GM12878 (cell line): ENCODE results near the gene IGFLR1. TPM values are rescaled to one million over a fixed set of nuclear protein-coding genes. Genes with fewer than 3 reads are reported as not detected.
A peak's percentile ranks its signal among the peaks of the same experiment; 100 is the strongest.

Experiments used
- CHD1 ChIP-seq: IDR thresholded peaks from 2 replicates; pipeline ENCODE4 v1.6.1; 2012; ENCODE audit warnings: low read depth, low read length, improper control_type of control experiment
- EP300 ChIP-seq, 2 experiments: fragments of 150-350 bp in 1 of 2; IDR thresholded peaks; 2 replicates each; pipeline ENCODE4 v1.6.1; 2011 to 2012; ENCODE audit warnings: low read depth in 2 of 2, low read length in 2 of 2, borderline replicate concordance in 1 of 2, improper control_type of control experiment in 1 of 2, inconsistent platforms in 1 of 2; ENCODE audit not compliant: control insufficient read depth in 1 of 2
- FOXM1 ChIP-seq: IDR thresholded peaks from 2 replicates; pipeline ENCODE4 v1.6.1; 2012; ENCODE audit warnings: low read depth, mild to moderate bottlenecking, inconsistent platforms, low read length, moderate library complexity
- GABPA ChIP-seq: IDR thresholded peaks from 2 replicates; pipeline ENCODE4 v1.6.1; 2014; ENCODE audit warnings: antibody characterized with exemption, low read depth, mild to moderate bottlenecking, inconsistent platforms
- HDGF ChIP-seq: fragments of 450-650 bp; IDR thresholded peaks from 2 replicates; pipeline ENCODE4 v1.6.1; 2016; ENCODE audit warnings: antibody characterized with exemption
- PML ChIP-seq: IDR thresholded peaks from 2 replicates; pipeline ENCODE4 v1.6.1; 2012; ENCODE audit warnings: low read length, inconsistent platforms
- SMAD5 ChIP-seq: IDR thresholded peaks from 2 replicates; pipeline ENCODE4 v1.6.1; 2016; ENCODE audit warnings: antibody characterized with exemption, low read depth
- STAT1 ChIP-seq: fragments of 450-650 bp; conservative IDR thresholded peaks from 2 replicates; pipeline ENCODE4 v1.6.1; 2014; ENCODE audit warnings: antibody characterized with exemption, mild to moderate bottlenecking
- TBL1XR1 ChIP-seq: IDR thresholded peaks from 2 replicates; pipeline ENCODE4 v1.6.1; 2012; ENCODE audit warnings: low read depth, low read length, improper control_type of control experiment
- WRNIP1 ChIP-seq: IDR thresholded peaks from 2 replicates; pipeline ENCODE4 v1.6.1; 2011; ENCODE audit warnings: low read depth, low read length, improper control_type of control experiment, borderline replicate concordance
- YY1 ChIP-seq: IDR thresholded peaks from 2 replicates; pipeline ENCODE4 v1.6.1; 2011; ENCODE audit warnings: low read depth, mild to moderate bottlenecking, low read length
- ZNF217 ChIP-seq: fragments of 450-650 bp; IDR thresholded peaks from 2 replicates; pipeline ENCODE4 v1.6.1; 2017; ENCODE audit warnings: antibody characterized with exemption, mild to moderate bottlenecking
- polyA plus RNA-seq, 11 experiments: library from polyadenylated mRNA; depleted of rRNA in 4 of 11; unstranded in 6 of 11; stranded (reverse) in 5 of 11; fragments of >200 nt; fragmentation: Nextera tagmentation in 4 of 11; fragmentation: Illumina TruSeq in 1 of 11; extraction: Ambion mirVana in 4 of 11; extraction: Trizol in 1 of 11; gene quantifications; 1 replicate in 1 of 11; 2 replicates in 10 of 11; pipeline versions ENCODE4 v1.2.1 to v1.2.3, GENCODE V29; 2011 to 2016; ENCODE audit warnings: inconsistent platforms in 2 of 11, missing spikeins in 2 of 11, low read depth in 1 of 11
- total RNA-seq, 4 experiments: library from RNA; depleted of rRNA in 3 of 4; stranded (reverse); fragments of >200 nt in 3 of 4; fragmentation: Illumina TruSeq in 1 of 4; extraction: Trizol in 1 of 4; gene quantifications; 2 replicates each; pipeline versions ENCODE4 v1.2.1 to v1.2.3, GENCODE V29; 2013 to 2021
- TF ChIP-seq, protein P1 (sequence below): IDR thresholded peaks from 2 replicates; pipeline ENCODE4 v1.6.1; 2012; ENCODE audit warnings: improper control_type of control experiment, low read depth, low read length; ENCODE audit not compliant: insufficient replicate concordance
- TF ChIP-seq, protein P2 (sequence below): IDR thresholded peaks from 2 replicates; pipeline ENCODE4 v1.6.1; 2011; ENCODE audit warnings: borderline replicate concordance, low read depth, mild to moderate bottlenecking, moderate library complexity, low read length; ENCODE audit not compliant: insufficient read depth, poor library complexity, severe bottlenecking
- TF ChIP-seq, protein P3 (sequence below): fragments of 450-650 bp; IDR thresholded peaks from 2 replicates; pipeline ENCODE4 v1.6.1; 2018; ENCODE audit warnings: borderline replicate concordance, mild to moderate bottlenecking; ENCODE audit not compliant: partially characterized antibody
- TF ChIP-seq, protein P4 (sequence below): fragments of 450-650 bp; conservative IDR thresholded peaks from 2 replicates; pipeline ENCODE4 v1.6.1; 2017; ENCODE audit warnings: mild to moderate bottlenecking, moderate library complexity

IGFLR1 gene
- total and polyA plus RNA-seq, 10 of the 15 experiments (the other 5 are each of a cell fraction or from before 2014, with no cell fraction given) = 2.5 to 39.9 (median 24.8) TPM

DNA sequence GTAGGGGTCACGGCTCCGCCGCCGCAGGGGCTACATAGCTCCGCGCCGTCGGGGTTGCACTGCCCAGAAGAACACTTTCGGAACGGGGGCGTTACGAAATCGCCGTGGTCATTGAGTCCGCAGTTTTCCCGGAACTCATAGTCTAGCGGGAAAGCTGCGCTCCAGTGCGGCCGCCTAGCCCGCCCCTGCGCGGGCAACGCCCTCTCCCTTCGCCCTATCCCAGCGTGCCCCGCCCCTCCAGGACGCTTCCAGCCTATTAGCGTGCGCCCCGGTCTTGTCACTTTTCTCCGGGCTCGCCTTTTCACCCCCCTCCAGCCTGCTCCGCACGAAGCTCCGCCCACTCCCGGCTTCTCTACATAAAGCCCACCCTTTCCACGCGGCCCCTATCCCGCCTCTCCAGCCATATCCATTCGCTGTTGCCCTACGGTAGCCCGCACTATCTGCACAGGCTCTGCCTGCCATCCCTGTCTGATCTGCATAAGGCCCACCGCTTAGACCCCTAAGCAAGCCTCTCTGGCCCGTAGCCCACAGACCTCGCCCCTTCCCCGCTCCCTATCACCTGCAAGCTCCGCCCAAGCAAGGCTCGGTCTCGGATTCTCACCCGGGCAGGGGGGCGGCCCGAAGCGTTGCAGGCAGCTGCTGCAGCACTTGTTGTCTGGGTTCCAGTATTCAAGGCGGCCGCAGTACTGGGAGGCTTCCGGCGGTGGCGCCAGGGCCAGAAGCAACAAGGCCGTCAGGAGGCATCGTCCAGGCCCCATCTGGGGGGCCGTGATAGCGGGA is 1.6 kb downstream of the IGFLR1 start (continued):
- TF ChIP-seq, protein P1, sequence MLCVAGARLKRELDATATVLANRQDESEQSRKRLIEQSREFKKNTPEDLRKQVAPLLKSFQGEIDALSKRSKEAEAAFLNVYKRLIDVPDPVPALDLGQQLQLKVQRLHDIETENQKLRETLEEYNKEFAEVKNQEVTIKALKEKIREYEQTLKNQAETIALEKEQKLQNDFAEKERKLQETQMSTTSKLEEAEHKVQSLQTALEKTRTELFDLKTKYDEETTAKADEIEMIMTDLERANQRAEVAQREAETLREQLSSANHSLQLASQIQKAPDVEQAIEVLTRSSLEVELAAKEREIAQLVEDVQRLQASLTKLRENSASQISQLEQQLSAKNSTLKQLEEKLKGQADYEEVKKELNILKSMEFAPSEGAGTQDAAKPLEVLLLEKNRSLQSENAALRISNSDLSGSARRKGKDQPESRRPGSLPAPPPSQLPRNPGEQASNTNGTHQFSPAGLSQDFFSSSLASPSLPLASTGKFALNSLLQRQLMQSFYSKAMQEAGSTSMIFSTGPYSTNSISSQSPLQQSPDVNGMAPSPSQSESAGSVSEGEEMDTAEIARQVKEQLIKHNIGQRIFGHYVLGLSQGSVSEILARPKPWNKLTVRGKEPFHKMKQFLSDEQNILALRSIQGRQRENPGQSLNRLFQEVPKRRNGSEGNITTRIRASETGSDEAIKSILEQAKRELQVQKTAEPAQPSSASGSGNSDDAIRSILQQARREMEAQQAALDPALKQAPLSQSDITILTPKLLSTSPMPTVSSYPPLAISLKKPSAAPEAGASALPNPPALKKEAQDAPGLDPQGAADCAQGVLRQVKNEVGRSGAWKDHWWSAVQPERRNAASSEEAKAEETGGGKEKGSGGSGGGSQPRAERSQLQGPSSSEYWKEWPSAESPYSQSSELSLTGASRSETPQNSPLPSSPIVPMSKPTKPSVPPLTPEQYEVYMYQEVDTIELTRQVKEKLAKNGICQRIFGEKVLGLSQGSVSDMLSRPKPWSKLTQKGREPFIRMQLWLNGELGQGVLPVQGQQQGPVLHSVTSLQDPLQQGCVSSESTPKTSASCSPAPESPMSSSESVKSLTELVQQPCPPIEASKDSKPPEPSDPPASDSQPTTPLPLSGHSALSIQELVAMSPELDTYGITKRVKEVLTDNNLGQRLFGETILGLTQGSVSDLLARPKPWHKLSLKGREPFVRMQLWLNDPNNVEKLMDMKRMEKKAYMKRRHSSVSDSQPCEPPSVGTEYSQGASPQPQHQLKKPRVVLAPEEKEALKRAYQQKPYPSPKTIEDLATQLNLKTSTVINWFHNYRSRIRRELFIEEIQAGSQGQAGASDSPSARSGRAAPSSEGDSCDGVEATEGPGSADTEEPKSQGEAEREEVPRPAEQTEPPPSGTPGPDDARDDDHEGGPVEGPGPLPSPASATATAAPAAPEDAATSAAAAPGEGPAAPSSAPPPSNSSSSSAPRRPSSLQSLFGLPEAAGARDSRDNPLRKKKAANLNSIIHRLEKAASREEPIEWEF = no peak
- TF ChIP-seq STAT1 (0 out of 2 replicates have a peak, but pooled peaks have one; percentile 29), SMAD5 (peak; percentile 68), ZNF217 (no peak), WRNIP1 (no peak), EP300 (IDR thresholded peaks at IDR 0.05; ENCODE audit: borderline replicate concordance in 1 of 2, control insufficient read depth in 1 of 2, low read depth in 2 of 2, low read length in 2 of 2) (no peak), CHD1 (no peak), GABPA (no peak), HDGF (peak; percentile 99), FOXM1 (no peak), TBL1XR1 (no peak), YY1 (peak; percentile 77), PML (peak; percentile 80; the same call in 1 of the 2 replicates)
- TF ChIP-seq, protein P2, sequence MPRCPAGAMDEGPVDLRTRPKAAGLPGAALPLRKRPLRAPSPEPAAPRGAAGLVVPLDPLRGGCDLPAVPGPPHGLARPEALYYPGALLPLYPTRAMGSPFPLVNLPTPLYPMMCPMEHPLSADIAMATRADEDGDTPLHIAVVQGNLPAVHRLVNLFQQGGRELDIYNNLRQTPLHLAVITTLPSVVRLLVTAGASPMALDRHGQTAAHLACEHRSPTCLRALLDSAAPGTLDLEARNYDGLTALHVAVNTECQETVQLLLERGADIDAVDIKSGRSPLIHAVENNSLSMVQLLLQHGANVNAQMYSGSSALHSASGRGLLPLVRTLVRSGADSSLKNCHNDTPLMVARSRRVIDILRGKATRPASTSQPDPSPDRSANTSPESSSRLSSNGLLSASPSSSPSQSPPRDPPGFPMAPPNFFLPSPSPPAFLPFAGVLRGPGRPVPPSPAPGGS = no peak
- TF ChIP-seq, protein P3, sequence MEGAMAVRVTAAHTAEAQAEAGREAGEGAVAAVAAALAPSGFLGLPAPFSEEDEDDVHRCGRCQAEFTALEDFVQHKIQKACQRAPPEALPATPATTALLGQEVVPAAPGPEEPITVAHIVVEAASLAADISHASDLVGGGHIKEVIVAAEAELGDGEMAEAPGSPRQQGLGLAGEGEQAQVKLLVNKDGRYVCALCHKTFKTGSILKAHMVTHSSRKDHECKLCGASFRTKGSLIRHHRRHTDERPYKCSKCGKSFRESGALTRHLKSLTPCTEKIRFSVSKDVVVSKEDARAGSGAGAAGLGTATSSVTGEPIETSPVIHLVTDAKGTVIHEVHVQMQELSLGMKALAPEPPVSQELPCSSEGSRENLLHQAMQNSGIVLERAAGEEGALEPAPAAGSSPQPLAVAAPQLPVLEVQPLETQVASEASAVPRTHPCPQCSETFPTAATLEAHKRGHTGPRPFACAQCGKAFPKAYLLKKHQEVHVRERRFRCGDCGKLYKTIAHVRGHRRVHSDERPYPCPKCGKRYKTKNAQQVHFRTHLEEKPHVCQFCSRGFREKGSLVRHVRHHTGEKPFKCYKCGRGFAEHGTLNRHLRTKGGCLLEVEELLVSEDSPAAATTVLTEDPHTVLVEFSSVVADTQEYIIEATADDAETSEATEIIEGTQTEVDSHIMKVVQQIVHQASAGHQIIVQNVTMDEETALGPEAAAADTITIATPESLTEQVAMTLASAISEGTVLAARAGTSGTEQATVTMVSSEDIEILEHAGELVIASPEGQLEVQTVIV = no peak
- TF ChIP-seq, protein P4, sequence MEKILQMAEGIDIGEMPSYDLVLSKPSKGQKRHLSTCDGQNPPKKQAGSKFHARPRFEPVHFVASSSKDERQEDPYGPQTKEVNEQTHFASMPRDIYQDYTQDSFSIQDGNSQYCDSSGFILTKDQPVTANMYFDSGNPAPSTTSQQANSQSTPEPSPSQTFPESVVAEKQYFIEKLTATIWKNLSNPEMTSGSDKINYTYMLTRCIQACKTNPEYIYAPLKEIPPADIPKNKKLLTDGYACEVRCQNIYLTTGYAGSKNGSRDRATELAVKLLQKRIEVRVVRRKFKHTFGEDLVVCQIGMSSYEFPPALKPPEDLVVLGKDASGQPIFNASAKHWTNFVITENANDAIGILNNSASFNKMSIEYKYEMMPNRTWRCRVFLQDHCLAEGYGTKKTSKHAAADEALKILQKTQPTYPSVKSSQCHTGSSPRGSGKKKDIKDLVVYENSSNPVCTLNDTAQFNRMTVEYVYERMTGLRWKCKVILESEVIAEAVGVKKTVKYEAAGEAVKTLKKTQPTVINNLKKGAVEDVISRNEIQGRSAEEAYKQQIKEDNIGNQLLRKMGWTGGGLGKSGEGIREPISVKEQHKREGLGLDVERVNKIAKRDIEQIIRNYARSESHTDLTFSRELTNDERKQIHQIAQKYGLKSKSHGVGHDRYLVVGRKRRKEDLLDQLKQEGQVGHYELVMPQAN = peak; percentile 83
